Stimulated activated naive CD4-positive, alpha-beta T cell treated with Interleukin-2 at 50 U/mL for 16 hours (primary cell): ENCODE data around the gene TLR6.

Experiments
- DNase-seq: peaks from one replicate; lab custom pipeline; 2025; lab: John Stamatoyannopoulos, UW

Gene TLR6, protein sequence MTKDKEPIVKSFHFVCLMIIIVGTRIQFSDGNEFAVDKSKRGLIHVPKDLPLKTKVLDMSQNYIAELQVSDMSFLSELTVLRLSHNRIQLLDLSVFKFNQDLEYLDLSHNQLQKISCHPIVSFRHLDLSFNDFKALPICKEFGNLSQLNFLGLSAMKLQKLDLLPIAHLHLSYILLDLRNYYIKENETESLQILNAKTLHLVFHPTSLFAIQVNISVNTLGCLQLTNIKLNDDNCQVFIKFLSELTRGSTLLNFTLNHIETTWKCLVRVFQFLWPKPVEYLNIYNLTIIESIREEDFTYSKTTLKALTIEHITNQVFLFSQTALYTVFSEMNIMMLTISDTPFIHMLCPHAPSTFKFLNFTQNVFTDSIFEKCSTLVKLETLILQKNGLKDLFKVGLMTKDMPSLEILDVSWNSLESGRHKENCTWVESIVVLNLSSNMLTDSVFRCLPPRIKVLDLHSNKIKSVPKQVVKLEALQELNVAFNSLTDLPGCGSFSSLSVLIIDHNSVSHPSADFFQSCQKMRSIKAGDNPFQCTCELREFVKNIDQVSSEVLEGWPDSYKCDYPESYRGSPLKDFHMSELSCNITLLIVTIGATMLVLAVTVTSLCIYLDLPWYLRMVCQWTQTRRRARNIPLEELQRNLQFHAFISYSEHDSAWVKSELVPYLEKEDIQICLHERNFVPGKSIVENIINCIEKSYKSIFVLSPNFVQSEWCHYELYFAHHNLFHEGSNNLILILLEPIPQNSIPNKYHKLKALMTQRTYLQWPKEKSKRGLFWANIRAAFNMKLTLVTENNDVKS

DNA sequence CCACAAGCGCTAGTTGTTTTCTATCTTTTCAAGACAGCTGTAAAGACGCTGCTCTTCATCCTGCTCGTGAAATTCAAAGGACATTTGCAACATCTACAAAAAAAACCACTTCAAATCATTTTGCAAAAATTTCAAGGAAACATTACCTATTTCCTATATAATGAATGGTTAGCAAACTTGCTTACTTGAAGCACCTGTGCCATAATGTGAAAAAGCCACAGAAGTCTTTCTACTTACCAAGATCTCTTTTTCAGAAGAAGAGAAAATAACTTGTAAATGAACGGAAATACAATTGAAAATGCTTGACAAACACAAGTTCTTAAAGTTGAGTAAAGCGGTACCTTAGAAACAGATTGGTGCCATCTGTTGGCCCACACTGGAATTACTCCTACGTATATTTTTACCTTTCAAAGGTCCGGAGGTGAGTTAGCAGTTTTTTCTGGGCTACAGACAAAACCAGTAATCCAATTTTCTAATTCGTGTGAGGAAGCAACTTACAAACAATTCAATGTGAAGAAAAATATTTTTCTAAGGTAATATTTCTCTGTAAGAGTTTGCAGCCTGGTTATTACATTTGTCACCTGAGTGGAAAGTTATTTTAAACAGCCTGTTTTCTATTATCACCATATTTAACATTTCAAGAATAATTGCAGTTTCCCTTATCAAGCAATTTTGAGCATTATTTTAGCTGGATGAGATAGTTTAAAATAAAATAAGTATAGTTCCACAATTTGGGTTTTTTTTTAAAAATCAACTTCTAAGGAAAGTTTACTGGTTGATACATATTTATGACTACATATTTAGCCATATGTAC lies at the start of gene TLR6:
Gene TLR6, minus strand, starts transcription at position 294 of the 814 bp plus-strand sequence. CDS start 27,344 bp downstream, outside the sequence.
- peak; percentile 37 for DNase-seq

GRCh38 chr4:38905652-38906385 lies 49.2 kb upstream of the TLR6 start:
- no peak for DNase-seq

DNA sequence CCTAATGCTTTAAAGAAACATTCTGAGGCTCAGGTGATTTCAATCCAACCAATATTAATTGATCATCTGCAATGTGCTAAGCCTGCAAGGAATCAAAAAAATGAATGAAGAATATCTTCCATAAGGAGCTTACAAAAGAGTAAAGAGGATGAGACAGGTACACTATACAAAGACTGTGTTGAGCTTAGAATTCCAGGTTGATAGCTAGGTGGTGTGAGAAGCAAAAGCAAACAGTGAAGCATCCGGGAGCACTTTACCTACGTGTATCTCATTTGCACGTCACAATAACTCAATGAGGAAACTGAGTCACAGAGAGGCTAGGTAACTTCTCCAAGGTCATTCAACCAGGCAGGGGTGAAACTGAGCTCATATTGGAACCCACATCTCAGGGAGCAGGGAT lies 48.1 kb upstream of the TLR6 start:
- DNase-seq = no peak

DNA sequence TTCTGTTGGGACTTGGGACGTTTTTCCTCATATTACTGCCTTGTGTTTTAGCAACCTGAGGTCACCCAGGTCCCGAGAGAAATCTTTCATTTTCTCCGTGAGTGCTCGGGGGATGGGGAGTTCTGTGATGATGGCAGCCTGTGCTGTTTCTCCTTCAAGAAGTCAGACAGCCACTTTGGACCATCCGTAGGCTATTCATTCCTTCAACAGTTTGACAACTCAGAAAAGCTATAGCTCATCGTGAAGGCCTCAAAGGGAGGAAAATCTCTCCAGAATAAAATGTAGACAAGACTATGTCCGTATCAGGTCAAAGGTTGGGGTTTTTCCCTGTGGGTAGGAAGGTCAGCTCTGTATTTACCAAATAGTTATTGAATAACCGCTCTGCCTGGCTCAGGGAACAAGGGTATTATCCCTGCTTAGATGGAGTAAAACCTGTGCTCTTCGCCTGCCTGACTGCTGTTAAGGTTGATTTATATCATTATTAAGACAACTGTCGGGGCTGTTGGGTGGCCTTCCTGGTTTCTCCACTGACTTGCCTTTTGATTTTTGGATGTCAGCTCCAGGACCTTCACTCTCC lies 47.6 kb upstream of the TLR6 start:
- DNase-seq = no peak

GRCh38 chr4:38902695-38903094 lies 46.1 kb upstream of the TLR6 start:
- DNase-seq = no peak

DNA sequence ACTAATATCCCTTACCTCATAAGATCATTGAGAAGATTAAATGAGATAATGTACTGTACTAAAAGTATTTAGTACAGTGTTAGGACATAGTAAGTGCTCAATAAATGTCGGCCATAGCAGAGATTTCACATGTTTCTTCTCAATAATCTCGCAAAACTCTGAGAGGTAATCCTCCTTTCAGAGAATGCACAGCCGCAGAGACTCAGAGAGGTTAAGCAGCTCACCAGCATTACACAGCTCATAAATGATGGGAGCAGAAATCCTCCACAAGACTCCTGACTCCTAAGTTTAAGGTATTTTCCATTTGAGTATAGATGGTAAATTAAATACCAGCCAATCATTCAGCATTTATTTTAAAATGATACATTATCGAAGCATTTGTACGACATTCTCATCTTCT lies 45.6 kb upstream of the TLR6 start:
- no peak for DNase-seq

DNA sequence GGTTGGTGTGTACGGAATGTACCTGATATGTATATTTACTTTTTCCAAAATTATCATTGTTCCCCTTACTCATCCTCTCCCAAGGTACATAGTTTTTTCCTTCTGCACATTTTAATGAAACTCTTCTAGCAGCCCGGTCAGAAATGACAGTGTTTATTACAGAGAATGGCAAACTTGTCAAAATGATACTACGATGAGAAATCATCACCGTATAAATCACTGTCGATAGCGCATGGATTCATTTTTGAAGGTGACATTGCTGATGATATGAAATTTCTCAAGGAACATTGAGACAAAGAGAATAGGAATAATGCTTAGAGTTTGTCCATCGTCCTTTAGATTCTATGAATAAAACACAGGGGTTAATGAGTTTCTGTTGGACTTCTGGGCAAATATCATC lies 41.6 kb upstream of the TLR6 start:
- DNase-seq = no peak

- no peak for DNase-seq
Observed at GRCh38 chr4:38896940-38897339, 40.3 kb upstream of the TLR6 start.

GRCh38 chr4:38894322-38894982 lies 37.8 kb upstream of the TLR6 start:
- DNase-seq = no peak

DNA sequence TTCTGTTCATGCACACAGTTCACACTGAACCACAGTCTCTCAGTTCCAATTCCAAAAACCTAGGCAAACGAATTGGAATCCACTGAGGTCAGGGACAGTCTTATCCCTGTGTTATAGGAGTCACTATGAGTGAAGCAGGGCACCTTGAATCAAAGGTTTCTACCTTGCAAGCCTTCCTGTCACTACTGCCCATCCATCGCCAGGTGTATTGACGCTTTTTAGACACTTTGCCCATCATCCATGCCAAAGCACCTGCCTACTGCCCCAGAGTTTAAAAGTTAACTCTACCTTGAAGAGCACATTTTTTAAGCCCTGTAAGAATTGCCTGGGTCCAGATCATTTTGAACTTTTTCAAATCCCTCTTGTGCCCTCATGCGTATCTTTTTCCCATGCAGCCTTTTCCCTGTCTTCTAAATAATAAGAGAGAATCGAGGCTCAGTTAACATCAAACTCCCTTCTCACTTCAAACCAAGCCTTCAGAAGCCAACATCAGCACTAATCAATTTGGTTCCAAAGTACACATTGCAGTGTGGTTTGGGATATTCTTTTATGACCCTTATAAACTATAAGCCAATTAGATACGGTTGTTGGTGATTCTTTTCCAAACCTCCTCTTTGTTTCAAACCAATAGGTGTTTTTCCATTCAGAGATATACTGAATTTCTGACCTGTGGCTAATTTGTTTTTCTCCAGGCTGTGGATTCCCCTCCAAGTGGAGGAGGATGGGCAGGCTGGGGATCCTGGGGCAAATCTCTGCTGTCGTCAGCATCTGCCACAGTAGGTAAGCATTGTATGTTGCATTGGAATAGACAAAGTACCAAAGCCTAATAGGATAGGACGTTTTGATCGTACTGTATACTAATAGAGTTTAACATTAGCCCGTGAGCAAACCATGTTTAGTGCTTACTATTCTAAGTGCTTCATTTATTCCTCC lies 34.7 kb upstream of the TLR6 start:
- no peak for DNase-seq

DNA sequence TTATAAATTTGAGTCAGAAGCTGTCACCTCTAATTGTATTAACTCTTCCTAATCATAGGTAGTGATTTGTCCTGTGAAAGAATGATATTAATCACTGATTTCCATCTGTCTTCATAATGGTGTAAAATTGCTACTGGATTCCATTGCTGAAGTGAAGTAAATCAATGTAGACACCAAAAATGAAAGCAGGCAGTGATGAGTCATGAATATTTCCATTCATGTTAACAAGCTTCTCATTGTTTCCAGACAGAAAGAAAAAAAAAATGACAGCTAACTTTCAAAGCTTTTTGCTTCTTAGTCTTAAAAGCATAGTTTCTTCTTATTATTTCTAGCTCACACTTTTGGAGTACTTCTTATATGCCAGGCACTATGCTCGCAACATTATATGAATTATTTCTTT lies 32.5 kb upstream of the TLR6 start:
- DNase-seq = no peak

- DNase-seq = no peak
Observed at GRCh38 chr4:38884254-38884653, 27.6 kb upstream of the TLR6 start.

GRCh38 chr4:38876636-38877035 lies 20.0 kb upstream of the TLR6 start:
- DNase-seq = no peak

GRCh38 chr4:38873290-38873944 lies 16.8 kb upstream of the TLR6 start:
- no peak for DNase-seq

DNA sequence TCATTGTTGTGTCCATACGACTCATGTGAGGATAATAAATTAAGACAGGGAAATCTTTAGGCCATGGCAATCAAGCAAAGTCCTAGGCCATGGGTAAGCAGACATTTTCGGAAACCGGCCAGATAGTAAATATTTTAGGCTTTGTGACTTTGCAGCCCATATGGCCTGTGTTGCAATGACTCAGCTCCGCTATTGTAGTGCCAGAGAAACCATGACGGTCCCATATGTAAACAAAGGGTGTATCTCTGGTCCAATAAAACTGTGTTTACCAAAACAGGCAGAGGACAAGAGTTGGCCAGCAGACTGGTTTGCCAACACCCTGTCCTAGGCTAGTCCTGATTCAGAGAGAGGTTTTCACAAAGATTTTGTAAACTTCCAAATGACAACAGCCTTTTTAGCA lies 16.0 kb upstream of the TLR6 start:
- no peak for DNase-seq

DNA sequence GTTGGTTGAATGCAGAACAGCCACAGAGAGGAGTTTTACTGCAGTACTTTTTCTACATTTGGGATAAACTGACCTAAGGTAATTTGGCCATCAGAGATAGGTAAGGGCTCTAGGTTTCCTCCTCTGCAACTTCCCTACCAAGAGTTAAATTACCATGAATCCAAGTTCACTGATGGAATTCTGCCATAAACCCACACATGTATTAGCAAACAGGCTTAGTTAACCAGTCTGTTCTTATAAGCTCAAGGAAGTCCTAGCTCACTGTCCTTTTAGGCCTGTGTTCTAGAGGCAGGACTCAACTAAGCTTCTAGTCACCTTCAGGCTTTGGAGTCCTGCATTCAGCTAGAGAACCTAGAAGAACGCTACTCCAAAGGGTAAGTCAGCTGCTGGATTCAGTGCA lies 15.0 kb upstream of the TLR6 start:
- no peak for DNase-seq

- DNase-seq = no peak
Observed at GRCh38 chr4:38870098-38870808, 13.6 kb upstream of the TLR6 start.

- DNase-seq = no peak
Observed at GRCh38 chr4:38869511-38869910, 12.9 kb upstream of the TLR6 start.
